Stimulated activated CD4-positive, alpha-beta T cell treated with anti-CD3 and anti-CD28 coated beads, Interleukin-4, amount 100 ng/mL, for 1 hour (primary cell): ENCODE measurements around the gene EQTN.

Experiments used
- DNase-seq: peaks from one replicate; pipeline ENCODE4 v3.0.0-alpha.2; 2020

Gene EQTN

GRCh38 chr9:27297050-27297449 is at the start of gene EQTN:
EQTN (minus strand) TSS chr9:27297150; CDS start chr9:27297055, 95 bp downstream.
- no peak for DNase-seq

GRCh38 chr9:27344776-27345175 is 47.8 kb upstream of the EQTN start:
- no peak for DNase-seq

GRCh38 chr9:27341545-27342294 is 44.8 kb upstream of the EQTN start:
- no peak for DNase-seq

- no peak for DNase-seq
Measured at GRCh38 chr9:27340961-27341511, 44.1 kb upstream of the EQTN start.

GRCh38 chr9:27340285-27340674 is 43.3 kb upstream of the EQTN start:
- DNase-seq: no peak

GRCh38 chr9:27339661-27340284 is 42.8 kb upstream of the EQTN start:
- no peak for DNase-seq

GRCh38 chr9:27338527-27338903 is 41.6 kb upstream of the EQTN start:
- DNase-seq: no peak

GRCh38 chr9:27337833-27338526 is 41.0 kb upstream of the EQTN start:
- no peak for DNase-seq

GRCh38 chr9:27337236-27337635 is 40.3 kb upstream of the EQTN start:
- DNase-seq: no peak

- no peak for DNase-seq
Measured at GRCh38 chr9:27336829-27337228, 39.9 kb upstream of the EQTN start.

GRCh38 chr9:27336126-27336525 is 39.2 kb upstream of the EQTN start:
- no peak for DNase-seq

- DNase-seq: no peak
Measured at GRCh38 chr9:27335075-27335474, 38.1 kb upstream of the EQTN start.

GRCh38 chr9:27333241-27334052 is 36.5 kb upstream of the EQTN start:
- DNase-seq: peak; percentile 25

- no peak for DNase-seq
Measured at GRCh38 chr9:27331393-27331792, 34.4 kb upstream of the EQTN start.

GRCh38 chr9:27329291-27329690 is 32.3 kb upstream of the EQTN start:
- DNase-seq: no peak

GRCh38 chr9:27328483-27328882 is 31.5 kb upstream of the EQTN start:
- DNase-seq: no peak

- no peak for DNase-seq
Measured at GRCh38 chr9:27311184-27311583, 14.2 kb upstream of the EQTN start.

GRCh38 chr9:27310582-27310981 is 13.6 kb upstream of the EQTN start:
- DNase-seq: no peak

- no peak for DNase-seq
Measured at GRCh38 chr9:27308691-27309390, 11.9 kb upstream of the EQTN start.

GRCh38 chr9:27304521-27304920 is 7.6 kb upstream of the EQTN start:
- DNase-seq: no peak

GRCh38 chr9:27303219-27303618 is 6.3 kb upstream of the EQTN start:
- no peak for DNase-seq

GRCh38 chr9:27293996-27294395 is 3.0 kb downstream of the EQTN start:
- no peak for DNase-seq
